AG09319 (cell line): ENCODE measurements around the gene MCTP2.

Source experiments
- DNase-seq: peaks from one replicate; pipeline ENCODE4 v3.0.0-alpha.2; 2010; ENCODE audit warnings: low read depth; ENCODE audit errors: extremely low read depth
- CTCF ChIP-seq: IDR thresholded peaks from 2 replicates; pipeline ENCODE4 v1.5.1; 2011; ENCODE audit warnings: low read depth, mild to moderate bottlenecking, inconsistent platforms, low read length, moderate library complexity

MCTP2 gene

GRCh38 chr15:94367726-94368535 is 136.6 kb downstream of the MCTP2 start:
- no peak for TF ChIP-seq CTCF
- no peak for DNase-seq

GRCh38 chr15:94370206-94370935 is 139.0 kb downstream of the MCTP2 start:
- DNase-seq, result no peak
- TF ChIP-seq CTCF, result no peak

GRCh38 chr15:94370936-94371285 is 139.6 kb downstream of the MCTP2 start:
- no peak for DNase-seq
- TF ChIP-seq CTCF, result no peak

GRCh38 chr15:94372821-94373220 is 141.5 kb downstream of the MCTP2 start:
- no peak for DNase-seq
- no peak for TF ChIP-seq CTCF

- DNase-seq, result no peak
- TF ChIP-seq CTCF, result no peak
Measured at GRCh38 chr15:94375997-94376396, 144.6 kb downstream of the MCTP2 start.

GRCh38 chr15:94379986-94380385 is 148.6 kb downstream of the MCTP2 start:
- no peak for TF ChIP-seq CTCF

GRCh38 chr15:94380798-94381197 is 149.4 kb downstream of the MCTP2 start:
- no peak for TF ChIP-seq CTCF
- DNase-seq, result no peak

More at GRCh38 chr15:94379986-94380385, 148.6 kb downstream of the MCTP2 start:
- no peak for DNase-seq
